Measurements from ENCODE around the gene LILRA1. TPM values are rescaled to one million over a fixed set of nuclear protein-coding genes. Genes with fewer than 3 reads are reported as not detected.

LILRA1 gene
- total RNA-seq, 2 donors from 2014 or later: 0.47 TPM; not detected in 1

DNA sequence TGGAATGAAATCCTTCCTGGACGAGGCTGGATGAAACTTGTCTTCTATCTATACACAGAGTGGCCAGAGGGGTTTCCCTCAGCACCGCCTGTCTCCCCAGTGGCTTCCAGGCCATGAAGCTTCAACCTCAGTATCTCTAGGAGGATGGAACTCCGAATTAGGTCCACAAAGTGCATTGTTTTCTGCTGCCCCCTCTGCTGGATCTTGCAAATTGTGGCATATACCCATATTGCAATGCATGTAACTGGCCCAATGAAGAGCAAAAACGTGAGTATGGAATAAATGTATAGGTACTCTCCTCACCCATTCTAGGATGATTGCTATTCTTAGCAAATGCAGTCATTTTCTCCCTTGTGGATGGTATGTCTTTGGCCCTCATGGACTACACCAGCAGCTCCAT is 54.7 kb downstream of the LILRA1 start:
- no peak for DNase-seq (ENCODE audit: low spot score)
- no peak overlapping the region for H3K4me3 ChIP-seq
- H3K27me3 ChIP-seq: no peaks in the 10 kb centered on the region
- H3K36me3 ChIP-seq: no peaks in the 10 kb centered on the region
- TF ChIP-seq CTCF (IDR thresholded peaks at IDR 0.05): no peak
- no peaks in the 10 kb centered on the region for H3K9me3 ChIP-seq
- no peak overlapping the region for H3K27ac ChIP-seq
- no peaks in the 10 kb centered on the region for H3K4me1 ChIP-seq

GRCh38 chr19:54650108-54650655 is 56.8 kb downstream of the LILRA1 start:
- Histone ChIP-seq H3K27me3 (no peaks in the 10 kb centered on the region), H3K9me3 (no peaks in the 10 kb centered on the region), H3K36me3 (no peaks in the 10 kb centered on the region), H3K4me1 (no peaks in the 10 kb centered on the region), H3K4me3 (no peak overlapping the region), H3K27ac (no peak overlapping the region)
- no peak for TF ChIP-seq CTCF (IDR thresholded peaks at IDR 0.05)
- DNase-seq (ENCODE audit: low spot score): no peak

Small RNAs within 50 kb of the gene (microRNA-seq; reads per million reads assigned to microRNA genes)
- 0 reads per million in 2 donors for gene MIR8061 (ENCODE audit: borderline number of aligned reads in 2 of 2, borderline replicate concordance in 1 of 2)

Other genes starting within 250 kb of the LILRA1 start
- gene LAIR1, start 228.7 kb upstream of the LILRA1 start, total RNA-seq: 1 to 10 TPM; 4.2 to 7.8 TPM
- gene TTYH1, start 178.2 kb upstream of the LILRA1 start, total RNA-seq: 1 to 10 TPM; 1.7 to 2.7 TPM
- gene LENG8, start 144.4 kb upstream of the LILRA1 start, total RNA-seq: 10 to 100 TPM; 32.1 to 36.4 TPM
- gene LENG9, start 129.9 kb upstream of the LILRA1 start, total RNA-seq: 1 to 10 TPM; 2.1 to 4.9 TPM
- 10 to 100 TPM; 11.4 to 15.2 TPM for gene CDC42EP5, start 120.3 kb upstream of the LILRA1 start, total RNA-seq
- not detected for gene LAIR2, start 90.8 kb upstream of the LILRA1 start, total RNA-seq
- gene LILRA2, start 19.8 kb upstream of the LILRA1 start, total RNA-seq: 1 to 10 TPM in 1 of 2 donors, not detected in 1; 1.8 TPM
- gene LILRB1, start 36.9 kb downstream of the LILRA1 start, total RNA-seq: 1 to 10 TPM in 1 of 2 donors, under 1 TPM in 1; 0.33 to 1.9 TPM
- gene LILRB4, start 69.4 kb downstream of the LILRA1 start, total RNA-seq: 1 to 10 TPM; 2.0 to 5.2 TPM
- not detected for gene KIR3DL3, start 130.8 kb downstream of the LILRA1 start, total RNA-seq
- not detected for gene KIR2DL3, start 144.9 kb downstream of the LILRA1 start, total RNA-seq
- gene KIR2DL1, start 176.2 kb downstream of the LILRA1 start, total RNA-seq: not detected
- not detected for gene KIR2DL4, start 210.0 kb downstream of the LILRA1 start, total RNA-seq
- not detected for gene KIR3DL1, start 222.8 kb downstream of the LILRA1 start, total RNA-seq
- gene KIR2DS4, start 239.0 kb downstream of the LILRA1 start, total RNA-seq: not detected